Ecto neural progenitor cell (in vitro differentiated cells): ENCODE data around the gene CLDN1.
A peak's percentile ranks its signal among the peaks of the same experiment; 100 is the strongest.
"Not testable (repeated sequence)": the region's sequence is repeated elsewhere in the genome, so short reads cannot be mapped to it uniquely, and the experiment has no call there.

Experiments
- DNase-seq: peaks from one replicate; pipeline ENCODE4 v3.0.0-alpha.2; 2018; ENCODE audit warnings: low spot score

CLDN1 gene

DNA sequence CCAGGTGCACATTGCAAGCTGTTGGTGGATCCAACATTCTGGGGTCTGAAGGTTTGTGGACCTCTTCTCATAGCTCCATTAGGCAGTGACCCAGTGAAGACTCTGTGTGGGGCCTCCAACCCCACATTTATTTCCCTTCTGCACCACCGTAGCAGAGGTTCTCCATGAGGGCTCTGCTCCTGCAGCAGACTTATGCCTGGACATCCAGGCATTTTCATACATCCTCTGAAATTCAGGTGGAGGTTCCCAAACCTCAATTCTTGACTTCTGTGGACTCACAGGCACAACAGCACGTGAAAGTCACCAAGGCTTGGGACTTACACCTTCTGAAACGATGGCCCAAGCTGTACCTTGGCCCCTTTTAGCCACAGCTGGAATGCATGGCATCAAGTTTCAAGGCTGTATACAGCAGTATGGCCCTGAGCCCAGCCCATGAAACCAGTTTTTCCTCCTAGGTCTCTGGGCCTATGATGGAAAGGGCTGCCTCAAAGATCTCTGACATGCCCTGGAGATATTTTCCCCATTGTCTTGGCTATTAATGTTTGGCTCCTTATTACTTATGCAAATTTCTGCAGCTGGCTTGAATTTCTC is 30.2 kb downstream of the CLDN1 start:
- DNase-seq, result no peak

DNA sequence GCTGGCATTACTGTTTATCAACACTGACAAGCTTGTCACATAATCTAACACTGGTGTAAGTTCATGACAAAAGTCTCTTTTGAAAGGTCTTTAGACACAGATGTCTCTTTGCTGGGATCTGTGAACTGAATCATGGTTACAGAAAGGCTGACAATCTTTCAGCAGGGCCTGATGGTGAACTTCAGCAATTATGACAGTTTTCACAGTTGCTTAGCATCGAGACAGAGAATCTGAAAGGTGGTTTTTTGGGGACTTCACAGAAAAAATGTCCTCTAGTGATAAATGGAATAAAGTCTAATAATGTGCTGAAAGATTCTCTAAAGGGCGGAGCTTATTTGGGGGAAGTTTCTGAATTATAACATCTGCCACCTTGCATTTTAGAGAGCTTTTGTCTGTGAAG is 32.3 kb downstream of the CLDN1 start:
- no peak for DNase-seq

DNA sequence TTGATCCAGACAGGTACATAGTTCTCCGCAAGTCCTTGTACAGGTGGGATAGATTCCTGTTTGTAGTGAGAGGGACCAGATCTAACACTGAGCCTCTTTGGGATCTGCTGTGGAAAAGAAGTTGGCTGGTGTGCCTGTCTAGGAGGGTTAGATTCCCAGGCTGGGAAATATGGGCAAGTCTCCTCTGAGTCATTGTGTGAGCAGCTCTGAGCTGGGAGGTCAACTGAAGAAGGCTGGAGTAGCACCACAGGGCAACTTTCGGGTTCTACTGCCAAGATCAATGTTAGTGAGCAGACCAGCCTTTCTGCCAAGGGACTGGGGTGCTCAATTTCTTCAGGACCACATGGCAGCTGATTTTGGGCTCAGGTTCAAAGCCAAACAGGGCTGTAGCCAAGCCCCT is 33.4 kb downstream of the CLDN1 start:
- DNase-seq, result no peak

DNA sequence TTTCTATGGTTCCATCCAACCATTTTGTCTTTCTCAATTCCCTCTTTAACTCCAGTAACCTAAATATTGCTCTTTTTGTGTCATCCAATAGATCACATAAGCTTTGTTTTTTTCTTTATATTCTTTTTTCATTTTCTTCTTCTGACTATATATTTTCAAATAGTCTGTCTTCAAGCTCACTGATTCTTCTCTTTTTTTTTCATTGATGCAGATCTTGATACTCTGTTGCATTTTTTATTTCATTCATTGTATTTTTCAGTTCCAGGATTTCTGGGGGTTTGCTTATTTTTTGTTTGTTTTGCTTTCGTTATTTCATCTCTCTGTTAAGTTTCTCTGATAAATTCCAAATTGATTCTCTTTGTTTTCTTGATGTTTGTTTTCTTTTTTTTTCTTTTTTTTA is 36.2 kb downstream of the CLDN1 start:
- DNase-seq, result no peak

DNA sequence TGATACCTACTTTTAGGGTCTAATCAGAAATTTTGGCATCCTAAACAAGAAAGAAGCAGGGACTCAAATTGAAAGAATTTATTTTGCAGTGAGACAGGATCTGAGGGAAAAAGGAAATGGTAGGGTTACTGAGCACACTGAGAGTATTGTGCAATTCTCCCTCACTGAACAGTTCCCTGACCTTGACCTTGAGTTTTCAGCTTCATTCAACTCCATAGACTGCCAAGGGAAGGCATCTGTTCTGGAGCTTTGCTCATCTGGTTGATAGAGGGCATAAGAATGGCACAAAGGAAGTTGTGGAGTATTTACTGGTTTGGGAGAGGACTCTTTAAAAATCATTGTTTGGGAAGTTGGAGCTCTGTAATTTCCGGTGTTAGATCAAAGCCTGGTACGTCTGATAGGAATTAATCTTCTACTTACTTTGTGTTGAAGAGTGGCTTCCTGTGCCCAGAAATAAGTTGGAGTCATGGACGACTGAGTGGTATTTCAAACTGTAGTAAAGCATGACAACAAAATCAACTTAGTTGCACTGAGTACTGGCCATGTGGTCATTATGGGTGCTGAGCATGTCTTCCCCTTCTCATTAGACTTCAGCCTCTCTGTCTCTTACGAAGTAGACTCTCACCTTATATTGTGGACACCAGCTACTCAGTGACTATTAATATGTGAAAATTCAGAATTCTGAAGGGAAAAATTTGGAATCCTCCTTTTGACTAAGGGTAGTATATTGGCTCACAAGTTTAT is 40.8 kb downstream of the CLDN1 start:
- DNase-seq, result no peak

DNA sequence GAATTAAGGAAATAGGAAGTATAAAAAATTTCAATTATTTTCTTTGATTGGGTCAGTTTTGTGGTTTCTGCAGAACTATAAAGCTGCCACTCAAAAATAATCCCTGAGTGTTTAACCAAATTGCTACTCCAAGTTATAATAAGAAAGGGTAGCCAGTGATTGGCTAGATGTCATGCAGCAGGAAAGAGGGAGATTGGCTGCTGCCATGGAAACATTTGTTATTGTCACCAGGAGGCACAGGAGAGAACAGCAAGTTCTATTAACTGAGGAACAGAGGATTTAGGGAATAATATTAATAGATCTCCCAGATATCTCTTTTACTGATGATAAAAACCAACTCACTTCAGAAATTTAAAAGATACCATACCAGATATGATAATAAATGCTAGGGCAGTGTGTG is 42.6 kb downstream of the CLDN1 start:
- DNase-seq, result no peak

DNA sequence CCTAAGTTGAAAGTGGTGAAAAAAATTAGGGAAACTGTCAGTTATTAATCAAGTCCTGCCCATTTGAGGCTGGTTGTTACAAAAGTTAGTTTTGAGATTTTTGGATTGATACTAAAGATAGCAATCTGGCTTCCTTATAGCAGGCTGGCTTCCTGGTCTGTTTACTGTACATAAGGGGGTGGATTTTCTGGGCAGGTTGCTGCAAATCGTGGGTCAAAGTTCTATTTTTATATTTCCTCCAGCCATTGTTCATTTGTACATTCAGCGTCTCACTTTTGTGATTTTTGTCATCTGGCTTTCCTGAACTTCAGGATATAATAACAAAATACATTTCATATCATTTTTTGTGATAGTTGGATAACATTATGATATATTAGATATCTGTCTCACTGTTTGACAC is 49.5 kb downstream of the CLDN1 start:
- no peak for DNase-seq

DNA sequence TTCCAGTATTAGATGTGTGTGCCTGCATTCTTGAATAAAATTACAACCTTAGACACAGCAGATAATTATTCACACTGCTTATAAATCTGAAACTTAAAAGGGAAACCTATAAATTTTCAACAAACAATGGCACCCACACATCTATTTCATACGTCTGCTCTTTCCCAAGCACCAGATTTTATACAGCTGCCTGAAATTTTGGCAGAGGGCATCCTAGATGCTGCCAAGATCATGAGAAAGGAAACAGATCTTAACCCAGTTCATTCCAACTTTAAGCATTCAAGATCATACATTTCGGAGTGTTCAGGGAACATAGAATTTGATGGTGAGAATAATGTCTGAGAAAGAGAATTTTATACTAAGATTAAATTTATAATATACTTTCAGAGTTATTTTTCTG is 53.1 kb downstream of the CLDN1 start:
- no peak for DNase-seq

DNA sequence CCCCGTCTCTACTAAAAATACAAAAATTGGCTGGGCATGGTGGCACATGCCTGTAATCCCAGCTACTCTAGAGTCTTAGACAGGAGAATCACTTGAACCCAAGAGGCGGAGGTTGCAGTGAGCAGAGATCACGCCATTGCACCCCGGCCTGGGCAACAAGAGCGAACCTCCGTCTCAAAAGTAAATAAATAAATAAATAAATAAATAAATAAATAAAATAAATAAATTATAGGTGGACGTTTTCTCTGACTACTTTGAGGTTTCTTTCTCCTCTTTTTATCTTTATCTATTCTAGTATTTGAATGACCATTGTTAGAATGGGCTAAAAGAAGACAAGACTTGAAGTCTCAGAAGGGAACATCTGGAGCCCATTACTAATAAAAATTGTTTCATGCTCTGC is 54.8 kb downstream of the CLDN1 start:
- DNase-seq, result not testable (repeated sequence)

DNA sequence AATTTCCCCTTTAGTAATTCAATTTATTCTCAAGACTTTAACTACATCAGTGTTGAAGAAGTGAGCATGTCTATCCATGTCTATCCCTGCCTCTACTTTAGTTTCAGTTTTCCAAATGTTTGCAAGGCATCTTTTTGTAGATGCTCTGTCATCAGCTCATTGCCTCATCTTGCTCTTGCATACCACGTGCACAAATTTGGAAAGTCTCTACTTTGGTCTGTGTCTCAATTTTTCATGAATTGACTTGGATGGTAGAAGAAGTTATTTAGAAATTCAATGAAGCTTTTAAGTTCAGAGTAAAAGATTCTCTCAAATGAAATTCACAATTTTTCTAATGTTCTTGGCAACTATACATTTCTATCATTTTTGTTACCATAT is 55.3 kb downstream of the CLDN1 start:
- no peak for DNase-seq

DNA sequence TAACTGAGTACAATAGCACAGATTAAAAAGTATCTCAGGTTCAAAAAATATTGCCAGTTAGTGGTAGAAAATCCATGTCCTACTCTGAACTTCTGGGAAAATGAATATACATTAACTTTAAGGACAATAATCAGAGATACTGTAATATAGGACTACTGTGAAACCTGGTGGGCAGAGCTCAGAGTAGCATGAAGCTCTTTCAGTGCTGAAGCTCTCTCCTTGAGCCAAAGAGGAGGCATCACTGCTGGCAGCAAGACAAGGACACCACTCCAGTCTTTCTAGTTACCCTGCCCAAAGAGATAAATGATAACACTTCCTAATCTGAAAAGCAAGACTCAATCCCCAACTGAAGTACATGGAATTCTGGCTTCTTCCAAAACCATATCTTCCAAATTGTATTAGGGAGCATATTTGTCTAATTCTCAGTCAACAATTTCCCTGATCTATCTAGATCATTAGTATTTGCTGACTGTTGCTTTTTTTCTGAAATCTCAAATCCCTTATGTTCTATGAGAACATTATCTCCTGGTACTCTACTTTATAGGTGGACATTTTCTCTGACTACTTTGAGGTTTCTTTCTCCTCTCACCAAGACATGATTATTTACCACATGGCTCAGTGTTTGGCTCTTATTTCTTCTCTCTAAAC is 55.9 kb downstream of the CLDN1 start:
- DNase-seq, result no peak

DNA sequence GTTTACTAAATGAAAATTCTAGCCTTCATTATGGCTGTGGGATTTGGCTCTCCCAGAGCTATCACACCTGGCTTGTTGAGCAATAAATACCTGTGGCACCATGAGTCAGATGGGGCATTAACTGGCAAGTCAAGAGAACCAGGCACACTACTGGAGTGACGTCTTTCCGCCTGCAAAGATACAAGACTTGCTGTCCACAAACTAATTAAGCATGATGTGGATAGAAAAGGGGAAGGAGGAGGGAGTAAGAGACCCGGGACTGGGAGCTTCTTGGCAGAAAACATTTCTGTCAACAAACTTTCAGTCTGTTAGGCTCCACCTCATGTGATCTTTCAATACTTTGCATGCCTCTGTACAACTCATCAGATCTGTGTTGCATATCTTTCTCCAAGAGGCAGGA is 56.5 kb downstream of the CLDN1 start:
- DNase-seq, result no peak

DNA sequence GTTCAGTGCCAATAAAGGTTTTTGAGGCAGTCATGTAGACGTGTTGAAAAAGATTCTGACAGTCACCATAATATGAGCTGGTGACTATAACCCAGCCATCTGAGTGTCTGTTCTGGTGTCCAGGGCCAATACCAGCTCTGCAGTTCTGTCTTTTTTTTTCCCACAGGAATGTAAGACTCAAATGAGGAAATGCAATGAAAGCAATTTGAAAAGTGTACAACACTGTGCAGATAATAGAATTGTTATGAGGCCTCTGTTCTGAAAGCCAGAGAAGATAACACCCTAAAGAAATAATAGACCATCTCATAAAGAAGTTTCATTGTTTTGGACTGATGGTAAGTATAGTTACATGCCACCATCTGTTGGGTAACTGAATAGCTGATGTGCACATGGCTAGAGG is 57.1 kb downstream of the CLDN1 start:
- no peak for DNase-seq

DNA sequence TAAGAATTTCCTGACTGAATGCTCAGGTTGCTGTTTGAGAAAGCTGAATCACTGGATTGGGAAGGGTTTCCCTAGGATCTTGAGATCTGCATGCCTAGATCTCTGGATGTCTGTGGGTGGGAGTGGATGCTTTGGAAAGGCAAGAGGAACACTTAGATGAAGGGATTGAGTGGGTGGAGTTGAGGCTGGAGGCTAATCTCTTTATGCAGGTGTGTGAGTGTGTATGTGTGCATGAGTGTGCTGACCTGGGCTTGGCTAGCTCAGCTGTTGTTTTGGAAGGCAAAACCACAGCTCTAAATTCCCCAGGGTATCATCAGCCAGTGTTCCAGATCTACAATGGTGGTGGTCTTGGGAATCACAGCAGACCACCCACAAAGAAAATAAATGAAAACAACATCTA is 60.5 kb downstream of the CLDN1 start:
- DNase-seq, result no peak

DNA sequence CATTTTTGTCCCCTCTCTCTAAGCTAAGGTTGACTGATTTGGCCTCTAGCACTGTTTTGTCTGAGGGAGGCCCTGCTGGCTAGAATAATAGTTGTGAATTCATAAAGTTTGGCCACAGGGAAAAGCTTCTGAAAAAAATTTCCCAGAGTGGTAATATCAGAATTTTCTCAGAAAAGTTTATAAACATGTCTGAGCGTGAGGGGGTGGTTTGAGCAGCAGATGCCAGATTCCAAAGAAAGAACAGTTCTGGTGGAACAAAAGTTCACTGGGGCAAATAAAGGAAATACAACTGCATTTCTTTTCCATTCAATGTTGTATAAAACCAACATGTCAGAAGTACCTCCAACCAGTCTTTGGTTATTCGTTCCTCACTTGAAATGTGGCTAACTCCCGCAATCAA is 61.2 kb downstream of the CLDN1 start:
- no peak for DNase-seq

DNA sequence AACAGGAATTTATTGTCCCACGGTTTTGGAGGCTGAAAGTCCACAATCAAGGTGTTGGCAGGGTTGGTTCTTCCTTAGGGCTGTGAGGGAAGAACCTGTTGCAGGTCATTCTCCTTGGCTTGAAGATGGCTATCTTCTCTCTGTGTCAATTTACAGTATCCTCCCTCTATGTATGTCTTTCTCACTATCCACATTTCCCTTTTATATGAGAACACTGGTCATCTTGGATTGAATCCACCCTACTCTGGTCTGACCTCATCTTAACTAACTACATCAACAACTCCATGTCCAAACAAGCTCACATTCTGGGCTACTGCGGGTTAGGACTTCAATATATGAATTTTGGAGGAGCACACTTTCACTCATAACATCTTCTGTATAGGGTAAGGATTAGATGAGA is 61.9 kb downstream of the CLDN1 start:
- no peak for DNase-seq

DNA sequence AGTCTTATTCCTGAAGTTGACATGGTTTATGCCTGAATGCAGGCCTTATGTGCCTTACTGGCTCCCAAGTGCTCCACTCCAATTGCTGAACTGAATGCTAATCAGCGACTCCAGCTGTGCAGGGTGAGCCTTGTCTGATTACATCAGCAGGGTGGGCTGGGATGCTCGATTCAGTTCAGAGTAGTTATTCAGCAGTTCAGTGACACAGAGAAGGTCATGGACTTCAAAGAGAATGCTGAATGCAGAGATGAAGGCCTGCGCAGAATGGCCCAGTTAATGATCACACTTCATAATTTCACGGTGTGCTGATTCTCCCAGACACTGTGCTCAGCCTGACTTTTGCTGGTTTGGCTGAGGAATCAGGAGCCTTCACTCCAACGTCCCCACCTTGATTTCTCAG is 63.6 kb downstream of the CLDN1 start:
- peak; percentile 53 for DNase-seq
